NT2/D1 (cell line): Measurements from ENCODE around the gene POTEH.
"Not testable (repeated sequence)": the region's sequence is repeated elsewhere in the genome, so short reads cannot be mapped to it uniquely, and the experiment has no call there.

Source experiments
- YY1 ChIP-seq: IDR thresholded peaks from 2 replicates; pipeline ENCODE4 v1.6.1; 2011; ENCODE audit not compliant: insufficient read length, insufficient read depth
- ZNF274 ChIP-seq: IDR thresholded peaks from 2 replicates; pipeline ENCODE4 v1.6.1; 2011; ENCODE audit warnings: mild to moderate bottlenecking, low read depth, low read length

DNA sequence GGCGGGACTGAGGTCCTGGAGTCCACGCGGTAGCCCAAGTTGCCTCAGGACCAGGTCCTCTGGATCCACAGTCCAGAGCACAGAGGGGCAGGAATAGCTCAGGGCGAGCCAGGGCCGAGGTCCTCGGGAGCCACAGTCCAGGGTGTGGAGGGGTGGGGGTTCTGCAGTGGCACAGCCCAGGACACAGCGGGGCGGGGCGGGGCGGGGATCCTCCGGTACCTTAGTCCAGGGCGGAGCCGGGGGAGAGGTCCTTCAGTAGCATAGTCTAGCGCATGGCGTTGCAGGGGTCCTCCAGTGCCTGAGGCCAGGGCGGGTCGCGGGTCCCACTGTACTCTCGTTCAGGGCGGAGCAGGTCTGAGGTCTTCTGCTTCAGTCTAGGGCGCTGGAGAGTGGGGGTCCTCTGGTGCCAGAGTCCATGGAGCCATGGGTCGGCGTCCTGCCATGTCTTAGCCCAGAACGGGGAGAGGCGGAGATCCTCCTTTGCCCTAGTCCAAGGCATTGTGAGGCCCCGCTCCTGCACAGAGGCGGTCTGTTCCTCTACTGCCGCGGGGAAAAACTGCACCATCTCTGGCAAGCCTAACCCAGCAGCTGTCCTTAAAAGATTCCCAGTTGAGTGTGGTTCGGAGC, 71.4 kb downstream of the POTEH start:
- TF ChIP-seq YY1, ZNF274: not testable (repeated sequence)
